Measurements from ENCODE around the gene LOC128125822.
"Not testable (repeated sequence)": the region's sequence is repeated elsewhere in the genome, so short reads cannot be mapped to it uniquely, and the experiment has no call there.

LOC128125822 gene

GRCh38 chr6:63572044-63572746 lies at the start of gene LOC128125822, which contains the start of gene PTP4A1:
Gene LOC128125822 (plus strand): TSS chr6:63572480.
Gene PTP4A1 (plus strand): TSS chr6:63572480. CDS start chr6:63576881, 4,401 bp downstream.
- peak; percentile 97 for DNase-seq

DNA sequence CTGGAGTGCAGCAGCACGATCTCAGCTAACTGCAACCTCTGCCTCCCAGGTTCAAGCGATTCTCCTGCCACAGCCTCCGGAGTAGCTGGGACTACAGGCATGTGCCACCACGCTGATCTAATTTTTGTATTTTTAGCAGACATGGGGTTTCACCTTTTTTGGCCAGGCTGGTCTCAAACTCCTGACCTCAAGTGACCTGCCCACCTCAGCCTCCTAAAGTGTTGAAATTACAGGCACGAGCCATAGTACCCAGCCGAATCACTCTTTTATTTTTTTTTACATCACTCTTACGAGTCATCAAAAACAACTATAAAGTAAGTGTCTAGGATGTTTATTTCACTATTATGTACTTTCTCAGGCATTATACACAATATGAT lies 49.4 kb upstream of the LOC128125822 start:
- not testable (repeated sequence) for DNase-seq

DNA sequence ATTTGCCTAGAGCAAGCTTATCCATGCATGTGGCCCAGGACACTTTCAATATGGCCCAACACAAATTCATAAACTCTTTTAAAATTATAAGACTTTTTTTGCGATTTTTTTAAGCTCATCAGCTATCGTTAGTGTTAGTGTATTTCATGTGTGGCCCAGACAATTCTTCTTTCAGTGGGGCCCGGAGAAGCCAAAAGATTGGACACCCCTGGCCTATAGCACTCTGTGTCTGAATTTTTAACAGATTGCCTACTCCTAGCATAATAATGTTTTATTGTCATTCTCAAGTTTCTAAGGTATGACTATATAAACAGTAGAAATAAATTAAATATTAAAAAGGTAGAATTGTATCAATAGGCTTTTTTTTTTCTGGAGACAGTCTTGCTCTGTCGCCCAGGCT lies 48.6 kb upstream of the LOC128125822 start:
- no peak for DNase-seq

GRCh38 chr6:63525186-63525878 lies 46.9 kb upstream of the LOC128125822 start:
- no peak for DNase-seq

DNA sequence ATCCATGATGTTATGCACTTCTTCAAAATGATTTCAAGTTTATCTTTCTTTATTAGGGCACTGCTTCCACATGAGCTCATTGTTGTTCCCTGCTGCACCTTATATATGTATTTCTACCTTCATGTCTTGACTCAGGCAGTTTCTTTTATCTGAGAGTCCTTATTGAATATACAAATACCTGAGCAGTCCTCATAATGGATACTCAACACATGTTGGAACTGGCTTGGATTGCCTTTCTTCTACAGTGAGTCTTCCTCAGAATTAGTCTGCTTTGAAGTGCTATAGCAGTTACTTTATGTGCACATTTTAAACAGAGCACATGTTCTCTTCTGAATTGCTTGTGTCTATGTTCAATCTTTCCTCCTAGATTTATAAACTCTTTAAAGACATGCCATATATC lies 45.3 kb upstream of the LOC128125822 start:
- no peak for DNase-seq

DNA sequence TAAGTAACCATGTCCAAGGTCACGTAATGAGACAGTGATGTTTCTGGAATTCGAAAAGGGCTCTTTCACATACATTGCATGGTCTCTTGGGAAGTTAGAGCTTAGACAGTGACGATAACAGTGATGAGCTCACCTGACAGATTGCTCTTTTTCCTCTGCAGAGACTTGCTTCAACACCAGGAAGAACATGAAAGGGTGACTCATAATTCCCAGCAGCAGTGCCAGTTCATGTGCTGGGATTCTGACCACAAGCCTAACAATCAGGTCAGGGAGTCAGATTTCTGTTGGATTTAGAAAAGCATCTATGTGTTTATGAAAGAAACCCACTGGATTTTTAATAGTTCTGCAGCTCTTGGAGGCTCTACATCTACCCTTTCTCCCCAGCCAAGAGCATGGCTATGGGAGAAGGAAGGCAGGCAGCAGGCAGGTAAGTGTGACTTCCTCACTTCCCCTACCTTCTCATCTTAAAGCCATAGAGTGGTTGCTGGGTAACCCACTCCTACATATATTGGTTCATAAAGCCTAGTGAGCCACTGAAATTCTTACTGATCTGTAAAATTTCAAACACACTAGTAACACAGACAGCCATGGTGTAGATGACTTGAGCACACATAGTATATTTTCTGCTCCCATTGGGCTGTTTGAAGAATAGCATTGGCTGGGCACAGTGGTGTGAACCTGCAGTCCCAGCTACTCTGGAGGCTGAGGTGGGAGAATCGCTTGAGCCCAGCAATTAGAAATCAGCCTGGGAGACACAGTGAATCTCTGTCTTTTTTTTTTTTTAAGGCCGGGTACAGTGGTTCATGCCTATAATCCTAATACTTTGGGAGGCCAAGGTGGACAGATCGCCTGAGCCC lies 44.4 kb upstream of the LOC128125822 start:
- DNase-seq: no peak

DNA sequence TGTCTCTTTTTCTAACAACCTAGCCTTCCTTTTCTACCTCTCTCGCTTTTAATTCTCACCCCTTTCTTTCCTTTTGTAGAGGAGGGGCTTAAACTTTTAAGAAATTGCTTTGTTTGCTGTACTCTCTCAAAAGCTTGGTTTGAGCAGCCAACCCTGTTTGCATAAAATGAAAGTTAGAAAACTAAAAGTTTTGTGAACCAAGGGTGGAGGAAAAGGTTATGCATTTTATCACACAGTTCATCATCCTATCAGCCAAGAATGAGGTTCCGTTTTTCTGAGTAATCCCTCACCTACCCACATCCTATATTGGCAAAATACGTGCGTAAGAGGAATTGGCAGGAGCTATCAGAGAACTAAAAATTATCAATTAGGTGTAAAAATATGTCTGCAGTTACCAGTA lies 42.8 kb upstream of the LOC128125822 start:
- DNase-seq: no peak

GRCh38 chr6:63530182-63530581 lies 42.1 kb upstream of the LOC128125822 start:
- DNase-seq: no peak

DNA sequence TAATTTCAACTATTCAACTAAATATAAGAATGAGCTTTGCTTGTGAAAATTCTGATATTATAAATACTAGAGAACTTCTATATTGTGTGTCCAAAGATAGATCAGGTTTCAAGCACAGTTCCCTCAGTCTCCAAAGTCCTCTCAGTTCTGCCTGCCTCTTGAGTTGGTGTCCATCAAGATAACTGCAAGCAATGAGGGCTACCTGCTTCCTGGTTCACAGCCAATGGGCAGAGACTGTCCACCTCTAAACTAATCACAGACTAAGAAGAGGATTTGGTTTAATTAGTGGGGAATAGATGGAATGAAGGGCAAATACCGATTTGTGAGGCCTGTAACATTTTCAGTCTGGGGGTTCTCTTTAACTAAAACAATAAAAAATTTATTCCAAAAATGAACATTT lies 41.3 kb upstream of the LOC128125822 start:
- DNase-seq: no peak

- no peak for DNase-seq
Measured at GRCh38 chr6:63533026-63533425, 39.3 kb upstream of the LOC128125822 start.

DNA sequence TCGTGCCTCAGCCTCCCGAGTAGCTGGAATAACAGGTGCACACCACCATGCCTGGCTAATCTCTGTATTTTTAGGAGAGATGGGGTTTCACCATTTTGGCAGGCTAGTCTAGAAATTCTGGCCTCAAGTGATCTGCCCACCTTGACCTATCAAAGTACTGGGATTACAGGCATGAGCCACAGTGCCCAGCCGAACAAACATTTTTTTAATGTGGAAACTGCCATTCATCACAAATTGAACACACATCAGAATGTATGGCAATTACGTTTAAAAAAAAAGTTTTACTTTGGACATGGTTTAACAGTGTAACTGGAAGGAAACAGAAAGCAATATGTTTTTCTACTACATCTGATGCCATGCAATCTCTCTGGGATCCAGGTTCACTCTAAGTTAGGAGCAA lies 38.3 kb upstream of the LOC128125822 start:
- DNase-seq: no peak

DNA sequence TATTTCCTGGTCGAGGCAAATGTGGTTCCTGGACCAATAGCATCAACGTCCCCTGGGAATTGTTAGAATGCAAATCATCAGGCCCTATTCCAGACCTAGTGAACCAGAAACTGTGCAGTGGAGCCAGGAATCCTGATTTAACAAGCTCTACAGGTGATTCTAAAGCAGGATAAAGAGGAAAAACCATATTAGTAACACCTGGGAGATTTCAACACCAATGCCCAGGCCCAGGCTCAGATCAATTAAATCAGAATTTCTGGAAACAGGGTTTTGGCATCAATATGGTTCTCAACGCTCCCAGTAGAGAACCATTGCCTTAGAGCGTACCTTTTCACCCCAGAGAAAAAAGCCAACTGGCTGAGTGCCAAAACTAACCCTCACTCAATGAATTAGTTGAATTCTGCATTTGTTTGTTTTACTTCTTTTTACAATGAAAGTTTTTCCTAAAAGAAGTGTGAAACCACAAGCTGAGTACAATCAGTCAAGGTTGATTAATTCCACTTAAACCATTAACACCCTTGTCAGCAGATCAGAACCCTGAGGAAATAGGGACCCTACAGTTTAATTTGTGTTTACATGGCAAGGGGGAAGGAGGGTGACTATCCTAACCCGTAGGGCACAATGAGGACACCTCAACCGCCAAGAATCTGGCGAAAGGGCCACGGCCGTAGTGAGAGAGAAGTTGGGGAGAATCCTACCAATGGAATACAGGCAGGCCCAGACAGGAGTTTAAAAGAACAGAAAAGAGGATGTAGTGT lies 34.9 kb upstream of the LOC128125822 start:
- no peak for DNase-seq

DNA sequence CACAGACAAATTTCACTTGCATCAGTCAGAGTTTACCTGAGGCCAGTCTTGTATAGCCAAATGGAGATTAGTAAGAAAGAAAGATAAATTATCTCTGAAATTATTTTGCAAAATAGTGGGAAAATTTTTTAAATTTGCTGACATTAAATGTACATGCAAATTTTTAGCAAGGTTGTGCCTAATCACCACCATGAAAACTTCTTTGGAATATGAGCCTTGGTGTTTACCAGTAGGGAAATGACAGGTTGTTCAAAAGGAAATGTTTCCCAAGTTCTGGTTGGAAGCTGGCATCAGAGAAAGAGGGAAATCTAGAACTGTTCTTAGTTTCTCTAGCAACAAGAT lies 34.4 kb upstream of the LOC128125822 start:
- no peak for DNase-seq

DNA sequence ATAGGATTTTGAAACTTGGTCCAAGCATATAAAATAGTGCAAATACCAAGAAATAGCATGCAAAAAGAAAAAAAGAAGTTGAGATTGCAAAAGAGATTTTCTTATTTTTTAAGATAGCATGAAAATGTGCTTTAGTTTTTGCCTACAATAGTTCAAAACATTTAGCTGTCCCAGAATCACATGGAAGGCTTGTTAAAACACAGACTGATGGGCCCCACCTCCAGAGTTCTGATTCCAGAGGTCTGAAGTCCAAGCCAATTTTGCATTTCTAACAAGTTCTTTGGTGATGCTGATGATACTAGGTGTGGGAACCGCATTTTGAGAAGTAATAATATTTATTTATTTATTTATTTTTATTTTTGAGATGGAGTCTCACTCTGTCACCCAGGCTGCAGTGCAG lies 33.7 kb upstream of the LOC128125822 start:
- DNase-seq: no peak

DNA sequence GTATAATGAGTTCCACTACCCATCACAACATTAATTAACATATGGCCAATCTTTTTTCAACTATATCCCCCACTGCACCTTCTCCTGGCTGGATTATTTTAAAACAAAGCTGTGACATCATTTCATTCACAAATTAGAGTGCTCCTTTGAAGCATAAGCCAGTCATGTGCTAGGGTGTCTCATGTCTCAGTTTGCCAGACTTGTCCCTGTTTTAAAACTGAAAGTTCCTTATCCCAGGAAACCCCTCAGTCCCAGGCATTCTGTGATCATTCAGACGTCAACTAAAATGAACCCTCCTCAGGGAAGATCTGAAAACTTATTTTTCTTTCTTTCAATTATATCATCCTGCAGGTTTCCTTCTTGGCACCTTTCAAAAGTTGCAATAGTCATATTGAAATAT lies 29.3 kb upstream of the LOC128125822 start:
- DNase-seq: no peak

GRCh38 chr6:63543982-63544381 lies 28.3 kb upstream of the LOC128125822 start:
- no peak for DNase-seq

- DNase-seq: no peak
Measured at GRCh38 chr6:63546236-63546635, 26.0 kb upstream of the LOC128125822 start.

DNA sequence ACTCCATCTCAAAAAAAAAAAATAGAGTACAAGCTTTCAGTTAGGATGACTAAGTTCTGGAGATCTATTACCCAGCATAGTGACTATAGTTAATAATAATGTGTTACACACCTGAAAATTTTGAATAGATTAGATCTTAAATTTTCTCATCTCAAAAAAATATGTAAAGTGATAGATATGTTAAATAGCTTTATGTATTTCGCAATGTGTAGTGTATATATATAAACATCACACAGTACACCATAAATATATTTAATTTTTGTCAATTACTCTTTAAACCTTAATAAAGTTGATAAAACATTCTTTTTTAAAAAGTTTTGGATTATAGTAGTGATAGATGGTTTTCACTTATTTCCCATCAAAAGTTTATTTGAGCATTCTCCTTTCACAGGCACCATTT lies 25.6 kb upstream of the LOC128125822 start:
- no peak for DNase-seq

DNA sequence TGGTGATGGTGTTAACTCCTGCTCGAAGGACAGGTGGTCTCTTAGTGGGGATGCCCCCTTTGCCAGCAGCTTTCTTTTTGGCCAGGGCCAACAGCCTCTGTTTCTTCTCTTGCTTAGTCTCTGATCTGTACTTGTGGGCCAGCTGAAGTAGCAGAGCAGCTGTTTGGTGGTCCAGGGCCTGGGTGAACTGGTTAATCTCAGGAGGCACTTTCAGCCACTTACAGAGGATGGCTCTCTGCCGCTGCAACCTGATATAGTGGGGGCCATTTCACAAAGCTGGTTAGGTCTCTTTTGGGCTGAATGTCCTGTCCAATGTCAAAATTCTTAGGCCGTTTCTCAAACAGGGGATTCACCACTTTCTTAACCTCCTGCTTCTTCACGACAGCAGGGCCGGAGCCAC lies 23.2 kb upstream of the LOC128125822 start:
- no peak for DNase-seq

- DNase-seq: no peak
Measured at GRCh38 chr6:63553208-63553607, 19.1 kb upstream of the LOC128125822 start.

- no peak for DNase-seq
Measured at GRCh38 chr6:63553900-63554299, 18.4 kb upstream of the LOC128125822 start.

GRCh38 chr6:63554782-63555181 lies 17.5 kb upstream of the LOC128125822 start:
- no peak for DNase-seq

- DNase-seq: no peak
Measured at GRCh38 chr6:63556369-63556768, 15.9 kb upstream of the LOC128125822 start.

Data from activated T-cell treated with anti-CD3 and anti-CD28 coated beads, Interleukin-2, amount 50 U/mL, for 1 hour (primary cell).